T-helper 2 cell treated with Interferon-gamma antibody and Interleukin-4, amounts not matched to agents 100 ng/mL and 5 ng/mL, for 36 hours (primary cell): ENCODE measurements around the gene SMARCD3. TPM values are rescaled to one million over a fixed set of nuclear protein-coding genes. Genes with fewer than 3 reads are reported as not detected.

Experiments used
- intact Hi-C: fragments of 100-400 bp; cut with micrococcal nuclease; formaldehyde crosslinking; loops from one replicate; pipeline ENCODE4 v1.15.1; 2023
- total RNA-seq: library from RNA; stranded (reverse); gene quantifications from 2 replicates; pipeline ENCODE4 v1.2.3, GENCODE V29; 2022

Gene SMARCD3
- 2.5 and 2.6 TPM in 2 replicates for total RNA-seq

DNA sequence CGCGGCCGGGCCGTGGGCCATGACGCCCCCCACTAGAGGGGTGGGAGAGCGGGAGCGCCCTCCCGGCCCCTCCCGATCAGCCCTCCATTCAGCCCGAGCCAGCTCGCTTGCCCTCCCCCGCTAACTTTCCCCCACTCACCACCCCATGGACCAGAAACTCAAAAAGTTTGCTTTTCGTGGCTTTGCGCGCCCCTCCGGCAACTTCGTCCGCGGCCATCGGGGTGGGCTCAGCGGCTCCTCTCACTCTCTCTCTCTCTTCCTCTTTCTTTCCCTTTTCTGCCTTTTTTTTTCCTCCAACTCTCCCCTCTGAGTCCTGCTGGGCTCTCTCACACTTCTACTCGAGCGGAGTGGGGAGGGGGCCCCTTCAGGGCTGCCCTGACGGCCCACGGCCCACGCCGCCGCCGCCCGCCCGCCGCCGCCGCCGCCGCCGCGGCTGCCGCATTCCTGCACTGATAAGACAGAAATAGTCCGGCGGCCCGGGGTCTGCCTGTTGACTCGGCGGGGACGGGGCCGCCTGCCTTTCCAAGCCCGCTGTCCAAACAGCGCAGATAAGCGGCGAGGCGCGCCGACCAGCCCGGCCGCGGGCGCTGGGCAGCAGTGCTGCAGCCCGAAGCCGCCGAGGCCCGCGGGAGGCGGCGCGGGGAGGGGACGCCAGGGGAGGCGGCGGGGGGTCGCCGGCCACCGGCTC lies at the start of gene SMARCD3:
SMARCD3 (minus strand) TSS at position 349 of the 688 bp plus-strand sequence; CDS start at position 217, 132 bp downstream.
- intact Hi-C loops, result loop anchor here (1.0 kb wide), 1 partner anchor 55 kb away; no protein-coding TSS in a partner anchor

DNA sequence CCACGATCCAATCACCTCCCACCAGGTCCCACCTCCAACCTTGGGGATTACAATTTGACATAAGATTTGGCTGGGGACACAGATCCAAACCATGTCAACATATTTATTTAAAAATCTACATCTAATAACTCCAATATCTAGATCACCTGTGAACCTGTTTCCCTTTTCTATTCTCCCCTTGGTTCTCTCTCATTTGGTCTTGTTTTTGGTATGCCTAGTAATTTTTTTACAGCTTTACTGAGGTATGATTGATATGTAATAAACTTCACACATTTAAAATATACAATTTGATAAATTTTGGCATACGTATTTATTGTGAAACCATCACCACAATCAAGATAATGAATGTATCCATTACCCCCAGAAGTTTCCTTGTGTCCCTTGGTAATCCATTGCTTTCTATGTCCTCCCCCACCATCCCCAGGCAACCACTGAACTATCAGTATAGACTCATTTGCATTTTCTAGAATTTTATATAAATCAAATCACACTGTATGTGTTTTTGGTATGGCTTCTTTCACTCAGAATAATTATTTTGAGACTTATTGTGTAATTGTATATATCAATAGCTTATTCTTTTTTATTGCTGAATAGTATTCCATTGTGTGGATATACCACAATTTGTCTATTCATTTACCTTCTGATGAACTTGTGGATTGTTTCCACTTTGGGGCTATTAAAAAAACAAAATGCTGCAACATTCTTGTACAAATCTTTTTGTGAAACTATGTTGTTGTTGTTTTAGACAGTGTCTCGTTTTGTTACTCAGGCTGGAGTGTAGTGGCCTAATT lies 47.9 kb upstream of the SMARCD3 start:
- intact Hi-C loops, result no loop called here

DNA sequence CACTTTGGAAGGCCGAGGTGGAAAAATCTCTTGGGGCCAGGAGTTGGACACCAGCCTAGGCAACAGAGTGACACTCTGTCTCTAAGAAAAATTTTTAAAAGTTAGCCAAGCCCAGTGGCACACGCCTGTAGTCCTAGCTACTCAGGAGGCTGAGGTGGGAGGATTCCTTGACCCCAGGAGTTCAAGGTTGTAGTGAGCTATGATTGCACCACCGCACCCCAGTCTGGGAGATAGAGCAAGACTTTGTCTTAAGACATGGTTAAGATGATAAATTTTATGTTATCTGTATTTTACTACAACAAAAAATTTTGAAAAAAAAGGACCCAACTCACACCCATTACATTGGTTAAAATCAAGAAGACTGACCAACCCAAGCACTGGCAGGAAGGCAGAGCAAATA lies 44.4 kb upstream of the SMARCD3 start:
- intact Hi-C loops, result no loop called here

DNA sequence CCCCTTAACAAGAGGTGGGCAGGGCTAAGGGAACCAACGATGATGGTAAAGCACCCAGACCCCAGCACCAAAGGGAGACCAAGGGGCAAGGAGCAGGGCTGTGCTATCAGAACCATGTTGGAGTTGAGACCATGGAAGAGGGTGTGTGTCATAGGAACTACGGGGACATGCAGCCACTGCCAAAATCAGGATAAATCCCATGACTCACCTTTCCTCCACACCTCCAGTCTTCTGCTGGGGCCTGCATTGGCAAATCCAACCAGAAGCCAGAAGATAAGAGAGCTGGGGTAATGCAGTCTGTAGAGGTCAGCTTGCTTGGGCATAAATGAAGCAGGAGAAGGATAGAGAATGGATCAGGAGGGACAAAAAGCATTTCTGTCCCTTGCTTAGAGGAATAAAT lies 42.7 kb upstream of the SMARCD3 start:
- intact Hi-C loops, result no loop called here

DNA sequence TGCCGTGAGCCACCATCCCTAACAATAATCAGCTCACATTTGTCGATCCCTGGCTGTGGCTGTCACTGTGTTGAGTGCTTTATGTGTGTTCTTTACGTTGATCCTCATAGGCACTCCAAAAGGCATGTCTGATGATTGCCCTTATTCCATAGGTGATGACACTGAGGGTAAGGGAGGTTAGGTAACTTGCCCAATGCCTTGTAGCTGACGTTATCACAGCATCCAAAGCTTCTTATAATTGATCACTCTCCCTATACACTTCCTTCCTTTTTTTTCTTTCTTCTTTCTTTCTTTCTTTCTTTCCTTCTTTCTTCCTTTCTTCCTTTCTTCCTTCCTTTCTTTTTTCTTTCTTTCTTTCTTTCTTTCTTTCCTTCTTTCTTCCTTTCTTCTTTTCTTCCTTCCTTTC lies 41.9 kb upstream of the SMARCD3 start:
- intact Hi-C loops, result no loop called here

DNA sequence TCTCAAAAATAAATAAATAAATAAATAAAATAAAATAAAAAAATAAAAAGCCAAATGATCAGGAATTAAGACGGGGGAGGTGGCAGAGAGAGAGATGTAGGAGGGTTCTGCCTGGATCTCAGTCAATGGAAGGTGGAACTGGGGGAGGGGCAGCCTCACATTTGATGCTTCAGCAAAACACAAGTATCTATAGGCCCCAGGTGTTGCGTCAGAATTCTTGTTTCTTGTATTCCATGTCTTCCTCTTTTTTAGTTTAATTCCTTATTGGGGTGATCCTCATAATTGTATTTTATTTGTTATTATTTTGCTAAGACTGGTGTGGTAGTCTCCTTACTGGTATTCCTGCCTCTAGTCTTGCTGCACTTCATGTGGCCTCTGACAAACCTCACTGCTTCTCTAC lies 41.4 kb upstream of the SMARCD3 start:
- intact Hi-C loops, result no loop called here

DNA sequence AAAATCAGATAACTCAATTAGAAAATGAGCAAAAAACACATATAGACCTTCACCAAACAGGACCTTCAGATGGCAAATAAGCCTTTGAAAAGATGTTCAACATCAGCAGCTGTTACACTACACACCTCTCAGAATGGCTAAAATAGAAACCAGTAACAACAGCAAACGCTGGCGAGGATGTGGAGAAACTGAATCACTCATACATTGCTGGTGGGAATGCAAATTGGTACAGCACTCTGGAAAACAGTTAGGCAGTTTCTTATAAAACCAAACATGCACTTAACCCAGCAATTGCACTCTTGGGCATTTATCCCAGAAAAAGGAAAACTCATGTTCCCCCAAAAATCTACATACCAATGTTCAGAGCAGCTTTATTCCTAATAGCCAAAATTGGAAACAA lies 37.7 kb upstream of the SMARCD3 start:
- intact Hi-C loops, result no loop called here

DNA sequence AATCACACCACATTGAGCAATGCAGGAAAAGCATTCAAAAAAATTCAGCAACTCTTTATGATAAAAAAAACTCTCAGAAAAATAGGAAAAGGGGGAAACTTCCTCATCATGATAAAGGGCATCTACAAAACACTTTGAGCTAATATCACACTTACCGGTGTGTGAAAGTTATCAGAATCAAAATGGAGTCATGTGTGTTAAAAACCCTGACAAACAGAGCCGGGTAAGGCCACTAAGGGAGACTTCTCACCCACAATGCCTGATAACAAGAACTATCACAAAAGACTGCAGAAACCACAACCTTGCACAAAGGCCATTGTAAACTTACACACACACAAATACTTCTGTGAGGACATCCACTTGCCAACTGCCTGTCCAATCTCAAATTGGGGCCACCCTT lies 34.8 kb upstream of the SMARCD3 start:
- intact Hi-C loops, result no loop called here

DNA sequence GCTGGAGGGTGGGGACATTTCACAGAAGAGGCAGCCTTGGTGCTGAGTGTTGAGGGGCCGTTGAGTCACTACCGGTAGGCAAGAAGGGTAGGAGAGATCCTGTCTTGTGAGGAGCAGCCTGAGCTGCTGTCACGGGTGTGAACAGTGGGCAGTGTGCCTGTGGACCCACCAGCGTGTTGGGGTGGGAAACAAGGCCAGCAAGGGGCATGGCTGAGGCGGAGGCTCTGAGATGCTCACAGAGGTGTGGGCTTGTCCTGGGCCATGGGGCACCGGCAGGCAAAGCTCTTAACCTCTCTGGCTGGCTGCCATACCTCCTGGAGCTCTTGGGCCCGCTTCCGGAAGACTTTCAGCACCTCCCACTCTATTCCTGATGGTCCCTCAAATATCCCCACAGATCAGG lies 33.6 kb upstream of the SMARCD3 start:
- intact Hi-C loops, result no loop called here

DNA sequence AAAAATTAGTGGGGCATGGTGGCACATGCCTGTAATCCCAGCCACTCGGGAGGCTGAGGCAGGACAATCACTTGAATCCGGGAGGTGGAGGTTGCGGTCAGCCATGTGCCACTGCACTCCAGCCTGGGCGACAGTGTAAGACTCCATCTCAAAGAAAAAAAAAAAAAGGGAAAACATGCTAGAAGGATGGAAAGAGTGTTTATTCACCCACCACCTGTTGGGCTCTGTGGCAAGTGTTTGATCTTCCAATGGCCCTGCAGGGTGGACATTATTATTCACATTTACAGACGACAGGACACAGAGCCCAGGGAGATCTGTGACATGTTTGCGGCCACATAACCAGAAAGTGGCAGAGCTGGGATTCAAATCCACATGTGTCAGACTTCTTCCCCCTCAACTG lies 33.2 kb upstream of the SMARCD3 start:
- intact Hi-C loops, result no loop called here

DNA sequence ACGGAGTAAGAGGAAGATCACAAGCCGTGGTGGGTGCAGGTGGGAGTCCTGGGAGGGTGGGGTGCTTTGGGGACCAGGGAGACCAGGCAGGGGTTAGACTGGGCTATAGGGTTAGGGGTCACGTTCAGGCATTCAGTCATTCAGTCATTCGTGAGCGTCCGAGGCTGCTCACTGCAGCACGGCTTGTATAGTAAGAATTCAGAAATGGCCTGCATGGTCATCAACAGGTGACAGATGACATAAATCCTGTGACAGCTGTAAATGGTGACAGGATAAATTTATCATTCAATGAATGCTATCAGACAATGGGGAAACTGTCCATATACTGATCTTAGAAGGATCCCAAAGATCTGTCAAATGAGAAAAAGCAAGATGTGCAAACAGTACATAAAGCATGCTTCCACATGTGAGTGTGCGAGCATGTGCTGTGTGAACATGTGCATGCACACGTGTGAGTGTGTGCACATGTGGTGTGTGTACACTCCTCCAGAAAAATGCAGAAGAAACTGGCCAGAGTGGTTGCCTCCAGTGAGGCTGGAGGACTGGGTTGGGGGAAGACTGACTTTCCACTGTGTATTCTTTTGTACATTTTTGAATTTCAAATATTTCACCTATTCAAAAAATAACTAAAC lies 32.0 kb upstream of the SMARCD3 start:
- intact Hi-C loops, result no loop called here

DNA sequence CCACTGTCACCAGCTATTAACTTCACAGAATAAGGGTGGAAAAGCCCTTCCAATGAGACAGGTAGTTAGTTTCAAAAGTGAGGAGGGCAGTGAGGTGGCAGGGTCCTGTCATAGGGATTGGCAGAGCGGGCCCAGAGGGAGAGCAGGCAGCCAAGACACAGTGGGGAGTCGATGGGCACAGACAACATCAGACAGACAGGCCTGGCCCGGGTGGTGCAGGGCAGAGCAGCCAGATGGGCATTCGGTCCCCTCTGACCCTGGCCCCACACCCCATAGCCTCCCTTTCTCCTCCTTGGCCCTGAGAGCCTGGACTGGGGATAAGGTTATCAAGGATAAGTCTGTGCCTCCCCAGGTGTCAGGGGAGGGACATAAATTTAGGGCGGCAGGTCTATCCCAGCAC lies 31.4 kb upstream of the SMARCD3 start:
- intact Hi-C loops, result no loop called here

DNA sequence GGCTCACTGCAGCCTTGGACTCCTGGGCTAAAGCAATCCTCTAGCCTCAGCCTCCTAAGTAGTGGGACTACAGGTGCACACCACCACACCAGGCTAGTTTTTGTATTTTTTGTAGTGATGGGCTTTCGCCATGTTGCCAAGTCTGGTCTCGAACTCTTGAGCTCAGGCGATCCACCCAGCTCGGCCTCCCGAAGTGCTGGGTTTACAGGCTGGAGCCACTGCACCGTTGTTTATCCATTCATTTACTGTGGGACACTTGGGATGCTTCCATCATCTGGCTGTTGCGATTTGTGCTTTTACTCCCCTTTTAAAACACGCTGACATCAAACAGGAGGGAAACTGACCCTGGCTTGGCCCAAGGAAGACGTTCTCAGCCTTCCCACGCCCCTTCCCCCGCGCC lies 30.5 kb upstream of the SMARCD3 start:
- intact Hi-C loops, result no loop called here

DNA sequence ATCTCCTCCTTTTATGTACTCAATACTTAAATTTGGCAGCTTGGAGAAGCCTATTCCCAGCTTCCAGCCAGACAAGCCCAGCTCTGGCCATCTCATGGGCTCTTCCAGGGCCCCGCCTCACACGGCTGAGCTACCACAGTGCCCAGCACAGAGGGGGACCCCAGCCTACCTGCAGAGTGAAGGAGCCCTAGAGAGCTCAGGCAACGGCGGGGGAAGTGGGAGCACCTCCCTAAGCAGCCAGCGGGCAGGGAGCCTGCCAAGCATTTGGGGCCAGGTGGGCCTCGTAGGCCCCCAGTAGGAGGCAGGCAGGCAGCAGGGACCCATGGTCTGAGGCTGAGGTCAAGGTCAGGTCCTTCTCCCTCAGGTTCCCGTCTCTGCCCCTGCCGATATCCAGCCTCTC lies 29.1 kb upstream of the SMARCD3 start:
- intact Hi-C loops, result no loop called here

DNA sequence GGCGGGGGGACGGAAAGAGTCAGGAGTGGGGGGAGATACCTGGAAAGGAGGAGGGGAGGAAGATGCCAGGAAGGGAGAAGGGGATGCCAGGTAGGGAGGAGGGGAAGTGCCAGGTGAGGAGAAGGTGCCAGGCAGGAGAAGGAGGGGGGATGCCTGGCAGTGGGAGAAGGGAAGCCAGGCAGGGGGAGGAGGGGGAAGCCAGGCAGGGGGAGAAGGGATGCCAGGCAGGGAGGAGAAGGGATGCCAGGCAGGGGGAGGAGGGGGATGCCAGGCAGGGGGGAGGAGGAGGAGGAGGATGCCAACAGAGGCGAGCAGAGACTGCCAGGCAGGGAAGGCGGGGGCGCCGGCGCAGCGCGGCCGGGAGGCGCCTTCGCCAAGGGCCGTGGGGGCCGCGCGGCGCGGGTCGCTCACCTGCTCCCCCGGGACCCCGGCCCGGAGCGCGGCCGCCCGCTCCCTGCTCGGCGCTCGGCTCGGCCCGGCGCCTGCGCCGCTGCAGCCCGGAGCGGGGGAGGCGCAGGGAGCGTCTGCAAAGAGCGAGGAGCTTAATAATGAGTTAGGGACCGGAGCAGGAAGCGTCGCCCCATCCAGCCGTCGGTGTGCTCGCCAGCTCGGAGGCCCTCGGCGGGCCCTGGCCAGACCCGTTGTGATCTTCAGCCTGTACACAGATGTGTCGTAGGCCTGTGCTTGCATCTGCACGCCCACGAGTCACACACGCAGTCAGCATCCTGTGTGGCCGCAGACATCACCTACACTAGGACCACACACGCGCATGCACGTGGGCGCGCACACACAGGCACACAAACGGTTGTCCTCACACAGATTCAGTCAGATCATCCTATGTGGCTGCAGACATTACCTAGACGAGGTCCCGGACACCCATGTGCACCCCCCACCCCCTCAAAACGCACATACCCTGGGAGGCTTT lies 28.4 kb upstream of the SMARCD3 start:
- intact Hi-C loops, result no loop called here

DNA sequence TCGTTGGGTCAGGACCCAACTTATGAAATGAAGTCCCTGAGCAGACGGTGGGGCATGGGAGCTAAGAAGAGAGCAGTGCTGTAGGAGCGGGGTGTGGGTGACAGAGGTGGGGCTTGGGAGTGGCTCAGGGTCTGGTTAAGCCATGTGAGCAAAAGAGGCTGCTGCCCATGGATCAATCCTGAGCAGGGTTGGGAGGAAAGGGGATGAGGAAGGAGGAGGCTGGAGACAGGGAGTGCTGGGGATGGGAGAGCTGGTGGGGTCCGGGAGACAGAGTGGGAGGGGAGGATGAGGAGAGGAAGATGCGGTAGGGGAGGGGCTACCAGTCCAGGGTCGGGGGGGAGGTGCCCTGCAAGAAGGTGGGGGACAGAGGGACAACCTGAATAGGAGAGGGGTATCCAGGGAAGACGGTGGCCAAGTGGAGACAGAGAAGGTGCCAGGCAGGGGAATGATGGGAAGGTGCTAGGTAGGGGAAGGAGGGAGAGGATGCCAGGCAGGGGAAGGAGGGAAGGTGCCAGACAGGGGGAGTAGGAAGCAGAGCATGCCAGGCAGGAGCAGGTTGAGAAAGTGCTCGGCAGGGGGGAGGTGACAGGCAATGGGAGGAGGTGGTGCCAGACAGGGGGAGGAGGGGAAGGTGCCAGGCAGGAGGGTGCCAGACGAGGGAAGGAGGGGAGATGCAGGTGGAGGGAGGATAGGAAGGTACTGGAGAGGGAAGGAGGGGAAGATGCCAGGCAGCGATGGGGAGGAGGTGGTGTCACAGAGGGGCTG lies 27.5 kb upstream of the SMARCD3 start:
- intact Hi-C loops, result no loop called here

DNA sequence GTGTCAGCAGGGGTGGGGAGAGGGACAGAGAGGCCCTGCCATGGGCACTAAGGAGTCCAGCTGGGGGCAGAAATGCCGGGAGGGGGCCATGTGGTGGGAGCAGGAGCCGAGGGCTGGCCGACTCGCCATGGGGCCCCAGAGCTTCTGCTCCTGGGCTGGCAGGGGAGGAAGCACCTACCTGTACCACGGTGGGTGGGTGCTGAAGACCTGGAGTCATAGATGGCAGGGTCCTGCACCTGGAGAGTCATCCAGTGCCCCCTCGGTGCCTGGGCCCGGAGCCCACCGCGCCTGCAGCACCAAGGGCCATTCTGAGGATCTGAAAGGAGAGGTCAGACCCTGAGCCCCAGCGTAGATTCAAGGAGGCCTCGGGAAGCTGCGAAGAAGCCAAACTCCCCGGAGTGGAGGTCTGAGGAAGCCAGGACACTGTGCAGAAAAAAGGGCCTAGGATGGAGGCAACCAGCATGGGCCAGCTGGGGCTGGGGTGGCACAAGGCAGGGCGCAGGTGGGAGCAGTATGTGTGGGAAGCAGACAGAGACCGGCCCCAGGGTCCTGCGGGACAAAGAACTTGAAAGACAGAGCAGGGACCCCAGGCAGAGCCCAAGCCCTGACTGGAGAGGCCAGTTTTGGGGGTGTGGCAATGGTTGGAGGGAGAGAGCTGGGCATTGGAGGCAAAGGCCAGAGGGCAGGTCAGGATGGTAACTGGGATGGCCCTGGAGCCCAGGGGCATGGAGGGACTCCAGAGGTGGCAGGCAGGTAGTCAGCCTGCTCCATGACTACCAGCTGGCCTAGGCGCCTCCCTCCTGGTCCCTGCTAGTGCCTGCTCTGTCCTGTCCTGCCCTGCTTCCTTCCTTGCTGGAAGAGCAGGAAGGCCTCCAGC lies 26.7 kb upstream of the SMARCD3 start:
- intact Hi-C loops, result no loop called here

DNA sequence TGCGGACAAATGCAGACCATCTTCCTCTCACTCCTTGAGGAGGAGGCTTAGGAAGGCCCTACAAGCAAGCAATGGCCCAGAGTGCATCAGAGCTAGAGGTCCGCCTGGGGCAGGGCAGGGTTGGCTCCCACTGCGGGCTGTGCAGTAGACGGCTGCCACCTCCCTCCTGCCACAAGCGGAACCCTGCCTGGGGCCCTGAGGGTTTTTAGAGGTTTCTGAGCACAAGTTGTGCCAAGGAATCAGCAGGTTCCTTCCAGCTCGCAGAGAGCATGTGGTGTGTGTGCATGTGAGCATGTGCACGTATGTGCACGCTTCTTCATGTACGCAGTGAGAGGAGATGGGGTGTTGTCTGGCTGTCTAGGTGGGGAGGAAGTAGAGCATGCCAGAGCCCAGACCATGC lies 25.9 kb upstream of the SMARCD3 start:
- intact Hi-C loops, result no loop called here

DNA sequence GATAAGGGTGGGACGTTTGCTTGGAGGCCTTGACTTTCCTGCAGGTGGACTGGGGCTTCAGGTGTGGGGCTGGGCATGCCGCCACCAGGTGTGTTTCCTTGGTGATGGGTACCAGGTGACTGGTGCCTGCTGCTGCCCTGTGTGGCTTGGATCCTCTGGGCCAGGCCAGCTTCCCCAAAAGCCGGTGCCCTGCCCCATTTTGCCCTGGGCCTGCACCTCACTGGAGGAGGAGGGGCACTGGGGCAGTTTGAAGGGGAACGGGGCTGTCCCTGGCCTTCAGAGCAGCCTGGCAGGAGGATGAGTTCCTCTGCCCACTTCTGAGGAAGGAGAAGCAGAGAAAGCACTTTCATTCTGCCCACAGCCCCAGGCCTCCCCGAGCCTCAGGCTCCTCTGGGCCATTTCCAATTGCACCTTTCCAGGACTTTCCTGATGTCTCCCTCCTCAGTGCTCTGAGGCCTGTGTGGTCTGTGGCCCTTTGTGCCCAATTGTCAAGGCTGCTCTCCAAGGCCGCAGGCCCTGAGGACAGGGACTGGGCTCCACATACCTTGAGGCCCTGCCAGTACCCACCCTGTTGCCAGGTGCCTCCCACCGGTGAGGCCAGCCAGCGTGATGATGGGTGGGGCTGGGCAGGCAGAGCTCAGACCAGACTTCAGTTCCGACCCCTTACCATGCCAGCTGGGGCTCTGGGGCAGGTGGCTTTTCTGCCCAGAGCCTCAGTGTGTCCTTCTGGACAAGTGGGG lies 25.3 kb upstream of the SMARCD3 start:
- intact Hi-C loops, result no loop called here
